Measurements from ENCODE around the gene CRYL1. TPM values are rescaled to one million over a fixed set of nuclear protein-coding genes. Genes with fewer than 3 reads are reported as not detected.

Gene CRYL1
- total and polyA plus RNA-seq, 9 of the 15 experiments (the other 6 are each of a cell fraction or from before 2014, with no cell fraction given): 1.0 to 6.9 (median 2.4) TPM

- TF ChIP-seq ZMIZ1 (IDR thresholded peaks at IDR 0.05; ENCODE audit: low read depth in 2 of 2, low read length in 2 of 2) (no peak), SNIP1 (IDR thresholded peaks at IDR 0.05; ENCODE audit: low read depth) (no peak), ZNF324 (CRISPR knock-in tag; IDR thresholded peaks at IDR 0.05) (no peak), KHSRP (IDR thresholded peaks at IDR 0.05) (no peak), CGGBP1 (CRISPR knock-in tag; IDR thresholded peaks at IDR 0.05) (no peak), TCF7L2 (IDR thresholded peaks at IDR 0.05; ENCODE audit: low read depth, low read length) (no peak), HOXB6 (CRISPR knock-in tag; IDR thresholded peaks at IDR 0.05; ENCODE audit: borderline replicate concordance) (no peak)
Measured at GRCh38 chr13:20399515-20399914, 126.1 kb downstream of the CRYL1 start (continued).

- Histone ChIP-seq H3K4me1 (replicated peaks in 1 of 2; ENCODE audit: control insufficient read depth in 2 of 2, insufficient read depth in 2 of 2, low read length in 2 of 2) (peaks cover 0 to 9% of the 10 kb centered on the region in 2 experiments; a peak in 2 of 5 replicates), H3K4me2 (ENCODE audit: insufficient read depth, low read length) (no peak overlapping the region), H3K27ac (ENCODE audit: extremely low read depth, low read depth, low read length) (no peak overlapping the region), H2AFZ (ENCODE audit: low read depth, low read length) (no peak overlapping the region), H3K9me3 (replicated peaks; ENCODE audit: control insufficient read depth, insufficient read depth, low read depth, low read length) (no peaks in the 10 kb centered on the region), H3K4me3 (no peak overlapping the region), H3K36me3 (ENCODE audit: control insufficient read depth, insufficient read depth, low read length) (no peaks in the 10 kb centered on the region), H3K79me2 (ENCODE audit: control insufficient read depth, insufficient read depth, low read length) (no peaks in the 10 kb centered on the region), H3K27me3 (ENCODE audit: control insufficient read depth in 2 of 2, insufficient read depth in 2 of 2, low read length in 2 of 2) (peaks cover 0 to 29% of the 10 kb centered on the region in 2 experiments; a peak in 2 of 5 replicates), H4K20me1 (replicated peaks; ENCODE audit: control insufficient read depth, insufficient read depth, low read length) (no peaks in the 10 kb centered on the region), H3K9me1 (ENCODE audit: control insufficient read depth, insufficient read depth, low read length) (no peaks in the 10 kb centered on the region), H3K9ac (ENCODE audit: insufficient read depth in 1 of 2, low read depth in 2 of 2, low read length in 2 of 2) (no peak overlapping the region)
- WGBS (ENCODE audit: insufficient coverage, low coverage, missing lambda C conversion rate): 0% methylated on average over 5 of the region's 10 CpGs
- ChIA-PET CTCF (ENCODE audit: low intra/inter-chr PET ratio) (no interaction called here), POLR2A (interaction anchor here (0.7 kb wide), 1 partner anchor 31 kb away, joined by 3 read pairs; no protein-coding TSS in a partner anchor)
- FAIRE-seq (no peak), DNase-seq (ENCODE audit: extremely low read depth in 1 of 4, low spot score in 3 of 4) (no peak), ATAC-seq (no peak)
- in situ Hi-C loops (cut with MboI): no loop called here
- intact Hi-C loops (cut with micrococcal nuclease): no loop called here
- no TSS peak for BruUV-seq (replicated peaks)
- no peak for TF ChIP-seq ZBED1 (IDR thresholded peaks at IDR 0.05)
- no peak for TF ChIP-seq TAF9B (IDR thresholded peaks at IDR 0.05; ENCODE audit: partially characterized antibody)
- TF ChIP-seq, protein P1, sequence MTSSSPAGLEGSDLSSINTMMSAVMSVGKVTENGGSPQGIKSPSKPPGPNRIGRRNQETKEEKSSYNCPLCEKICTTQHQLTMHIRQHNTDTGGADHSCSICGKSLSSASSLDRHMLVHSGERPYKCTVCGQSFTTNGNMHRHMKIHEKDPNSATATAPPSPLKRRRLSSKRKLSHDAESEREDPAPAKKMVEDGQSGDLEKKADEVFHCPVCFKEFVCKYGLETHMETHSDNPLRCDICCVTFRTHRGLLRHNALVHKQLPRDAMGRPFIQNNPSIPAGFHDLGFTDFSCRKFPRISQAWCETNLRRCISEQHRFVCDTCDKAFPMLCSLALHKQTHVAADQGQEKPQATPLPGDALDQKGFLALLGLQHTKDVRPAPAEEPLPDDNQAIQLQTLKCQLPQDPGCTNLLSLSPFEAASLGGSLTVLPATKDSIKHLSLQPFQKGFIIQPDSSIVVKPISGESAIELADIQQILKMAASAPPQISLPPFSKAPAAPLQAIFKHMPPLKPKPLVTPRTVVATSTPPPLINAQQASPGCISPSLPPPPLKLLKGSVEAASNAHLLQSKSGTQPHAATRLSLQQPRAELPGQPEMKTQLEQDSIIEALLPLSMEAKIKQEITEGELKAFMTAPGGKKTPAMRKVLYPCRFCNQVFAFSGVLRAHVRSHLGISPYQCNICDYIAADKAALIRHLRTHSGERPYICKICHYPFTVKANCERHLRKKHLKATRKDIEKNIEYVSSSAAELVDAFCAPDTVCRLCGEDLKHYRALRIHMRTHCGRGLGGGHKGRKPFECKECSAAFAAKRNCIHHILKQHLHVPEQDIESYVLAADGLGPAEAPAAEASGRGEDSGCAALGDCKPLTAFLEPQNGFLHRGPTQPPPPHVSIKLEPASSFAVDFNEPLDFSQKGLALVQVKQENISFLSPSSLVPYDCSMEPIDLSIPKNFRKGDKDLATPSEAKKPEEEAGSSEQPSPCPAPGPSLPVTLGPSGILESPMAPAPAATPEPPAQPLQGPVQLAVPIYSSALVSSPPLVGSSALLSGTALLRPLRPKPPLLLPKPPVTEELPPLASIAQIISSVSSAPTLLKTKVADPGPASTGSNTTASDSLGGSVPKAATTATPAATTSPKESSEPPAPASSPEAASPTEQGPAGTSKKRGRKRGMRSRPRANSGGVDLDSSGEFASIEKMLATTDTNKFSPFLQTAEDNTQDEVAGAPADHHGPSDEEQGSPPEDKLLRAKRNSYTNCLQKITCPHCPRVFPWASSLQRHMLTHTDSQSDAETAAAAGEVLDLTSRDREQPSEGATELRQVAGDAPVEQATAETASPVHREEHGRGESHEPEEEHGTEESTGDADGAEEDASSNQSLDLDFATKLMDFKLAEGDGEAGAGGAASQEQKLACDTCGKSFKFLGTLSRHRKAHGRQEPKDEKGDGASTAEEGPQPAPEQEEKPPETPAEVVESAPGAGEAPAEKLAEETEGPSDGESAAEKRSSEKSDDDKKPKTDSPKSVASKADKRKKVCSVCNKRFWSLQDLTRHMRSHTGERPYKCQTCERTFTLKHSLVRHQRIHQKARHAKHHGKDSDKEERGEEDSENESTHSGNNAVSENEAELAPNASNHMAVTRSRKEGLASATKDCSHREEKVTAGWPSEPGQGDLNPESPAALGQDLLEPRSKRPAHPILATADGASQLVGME (CRISPR knock-in tag; IDR thresholded peaks at IDR 0.05): no peak
- TF ChIP-seq MITF (IDR thresholded peaks at IDR 0.05): no peak
Measured at GRCh38 chr13:20398459-20398858, 127.2 kb downstream of the CRYL1 start.

All from K562 (cell line).